Middle frontal gyrus (tissue), 1 donor: Measurements from ENCODE around the gene PJA1.

ENCODE experiments used
- DNase-seq: peaks from one replicate; pipeline ENCODE4 v3.0.0-alpha.2; 2015; ENCODE audit warnings: low spot score; ENCODE audit errors: extremely low spot score

The PJA1 gene

GRCh38 chrX:69144838-69145680 lies 20.2 kb downstream of the PJA1 start:
- DNase-seq = no peak

- no peak for DNase-seq
These were observed 21.7 kb downstream of the PJA1 start for GRCh38 chrX:69143530-69143929.

GRCh38 chrX:69142788-69143469 lies 22.3 kb downstream of the PJA1 start:
- DNase-seq = no peak

GRCh38 chrX:69140837-69141236 lies 24.4 kb downstream of the PJA1 start:
- DNase-seq = no peak

- DNase-seq = no peak
These were observed 25.7 kb downstream of the PJA1 start for GRCh38 chrX:69139516-69139915.

- DNase-seq = no peak
These were observed 26.7 kb downstream of the PJA1 start for GRCh38 chrX:69138512-69138911.

- no peak for DNase-seq
These were observed 27.2 kb downstream of the PJA1 start for GRCh38 chrX:69138118-69138390.

- no peak for DNase-seq
These were observed 27.7 kb downstream of the PJA1 start for GRCh38 chrX:69137371-69138117.

GRCh38 chrX:69136546-69137331 lies 28.5 kb downstream of the PJA1 start:
- DNase-seq = no peak

GRCh38 chrX:69133921-69134542 lies 31.2 kb downstream of the PJA1 start:
- DNase-seq = no peak

- no peak for DNase-seq
These were observed 33.4 kb downstream of the PJA1 start for GRCh38 chrX:69131886-69132285.

- no peak for DNase-seq
These were observed 34.8 kb downstream of the PJA1 start for GRCh38 chrX:69130439-69130838.

- DNase-seq = no peak
These were observed 36.7 kb downstream of the PJA1 start for GRCh38 chrX:69128588-69128987.

- no peak for DNase-seq
These were observed 37.8 kb downstream of the PJA1 start for GRCh38 chrX:69127466-69127865.

GRCh38 chrX:69126642-69127041 lies 38.6 kb downstream of the PJA1 start:
- no peak for DNase-seq

- no peak for DNase-seq
These were observed 40.2 kb downstream of the PJA1 start for GRCh38 chrX:69125094-69125493.

GRCh38 chrX:69124108-69124507 lies 41.1 kb downstream of the PJA1 start:
- no peak for DNase-seq

- no peak for DNase-seq
These were observed 41.8 kb downstream of the PJA1 start for GRCh38 chrX:69123481-69123880.

GRCh38 chrX:69121321-69122000 lies 43.8 kb downstream of the PJA1 start:
- no peak for DNase-seq

GRCh38 chrX:69120476-69120875 lies 44.8 kb downstream of the PJA1 start:
- no peak for DNase-seq

GRCh38 chrX:69119122-69119521 lies 46.1 kb downstream of the PJA1 start:
- no peak for DNase-seq
